RWPE1 (cell line): ENCODE results near the gene CCNY.

Source experiments
- CTCF ChIA-PET: fragments of 350-600 bp; sonication (Branson Sonifier 250); formaldehyde crosslinking; extraction: SDS; loops from one replicate; lab custom pipeline; 2021; lab: Yijun Ruan, JAX
- POLR2A ChIA-PET: fragments of 400-600 bp; formaldehyde crosslinking; extraction: SDS; loops from one replicate; lab custom pipeline; 2020; ENCODE audit warnings: antibody characterized with exemption; ENCODE audit not compliant: low non-redundant PET; lab: Yijun Ruan, JAX
- DNase-seq: peaks from one replicate; pipeline ENCODE4 v3.0.0; 2012; ENCODE audit warnings: low spot score
- H3K27ac ChIP-seq: fragments of 450-650 bp; 2 replicates; pipeline ENCODE4 v1.5.1; 2017
- CTCF ChIP-seq: fragments of 450-650 bp; conservative IDR thresholded peaks from 2 replicates; pipeline ENCODE4 v1.5.1; 2017; ENCODE audit warnings: low read depth, mild to moderate bottlenecking

The CCNY gene

GRCh38 chr10:35437829-35438228 is 101.5 kb downstream of the CCNY start:
- ChIA-PET POLR2A (no interaction called here), CTCF (no interaction called here)
- DNase-seq: no peak
- no peak overlapping the region for H3K27ac ChIP-seq
- no peak for TF ChIP-seq CTCF

- ChIA-PET POLR2A (no interaction called here), CTCF (no interaction called here)
- TF ChIP-seq CTCF: no peak
- no peak for DNase-seq
- no peak overlapping the region for H3K27ac ChIP-seq
Observed at GRCh38 chr10:35438718-35439571, 102.6 kb downstream of the CCNY start.

- H3K27ac ChIP-seq: no peak overlapping the region
- POLR2A ChIA-PET: no interaction called here
- CTCF ChIA-PET: no interaction called here
- TF ChIP-seq CTCF: no peak
- DNase-seq: no peak
Observed at GRCh38 chr10:35440016-35440415, 103.7 kb downstream of the CCNY start.

- no peak for TF ChIP-seq CTCF
- ChIA-PET CTCF (no interaction called here), POLR2A (no interaction called here)
- no peak for DNase-seq
- no peak overlapping the region for H3K27ac ChIP-seq
Observed at GRCh38 chr10:35442028-35442427, 105.7 kb downstream of the CCNY start.

- H3K27ac ChIP-seq: no peak overlapping the region
- DNase-seq: no peak
- ChIA-PET CTCF (no interaction called here), POLR2A (no interaction called here)
- TF ChIP-seq CTCF: no peak
Observed at GRCh38 chr10:35442592-35442991, 106.3 kb downstream of the CCNY start.

- ChIA-PET POLR2A (no interaction called here), CTCF (no interaction called here)
- TF ChIP-seq CTCF: no peak
- no peak overlapping the region for H3K27ac ChIP-seq
- no peak for DNase-seq
Observed at GRCh38 chr10:35443858-35444257, 107.5 kb downstream of the CCNY start.
